Sigmoid colon (tissue), 7 donors: ENCODE measurements around the gene SPOCK2. TPM values are rescaled to one million over a fixed set of nuclear protein-coding genes. Genes with fewer than 3 reads are reported as not detected.

ENCODE experiments used
- DNase-seq: peaks from one replicate; pipeline ENCODE4 v3.0.0-alpha.2; 2019
- H3K27ac ChIP-seq, 4 donors: fragments of 200-600 bp; sonication (generic); one replicate each; pipeline ENCODE4 v1.5.1; 2016 to 2019; ENCODE audit warnings: mild to moderate bottlenecking in 1 of 4
- H3K27me3 ChIP-seq, 3 donors: fragments of 200-600 bp; sonication (generic); one replicate each; pipeline ENCODE4 v1.5.1; 2019; ENCODE audit warnings: mild to moderate bottlenecking in 1 of 3
- H3K36me3 ChIP-seq, 4 donors: fragments of 200-600 bp; sonication (generic); one replicate each; pipeline ENCODE4 v1.5.1; 2016 to 2019
- H3K4me1 ChIP-seq, 4 donors: fragments of 200-600 bp; sonication (generic); one replicate each; pipeline ENCODE4 v1.5.1; 2017 to 2019
- H3K4me3 ChIP-seq, 4 donors: fragments of 200-600 bp; sonication (generic); one replicate each; pipeline ENCODE4 v1.5.1; 2017 to 2019; ENCODE audit warnings: mild to moderate bottlenecking in 2 of 4, moderate library complexity in 1 of 4
- H3K9me3 ChIP-seq, 4 donors: fragments of 200-600 bp in 3 of 4; sonication (generic) in 3 of 4; one replicate each; pipeline versions ENCODE4 v1.5.1 to v1.6.1; 2013 to 2019
- EP300 ChIP-seq, 4 donors: sonication (generic); formaldehyde crosslinking; IDR thresholded peaks; one replicate each; pipeline ENCODE4 v1.6.1; 2017; ENCODE audit warnings: antibody characterized with exemption in 4 of 4
- POLR2A ChIP-seq, 2 donors: fragments of 450-650 bp; IDR thresholded peaks; one replicate each; pipeline ENCODE4 v1.6.1; 2016; ENCODE audit warnings: antibody characterized with exemption in 2 of 2, mild to moderate bottlenecking in 2 of 2, moderate library complexity in 2 of 2
- POLR2AphosphoS5 ChIP-seq, 4 donors: sonication (generic); formaldehyde crosslinking; IDR thresholded peaks; one replicate each; pipeline ENCODE4 v1.6.1; 2017; ENCODE audit warnings: antibody characterized with exemption in 4 of 4
- WGBS, 2 donors: extraction: QIAGEN DNeasy Blood & Tissue Kit; methylation state at CpG; one replicate each; pipeline ENCODE4 v1.1.7; 2013; 5-methylcytosine and 5-hydroxymethylcytosine counted together
- intact Hi-C: fragments of 100-400 bp; cut with DNase I; formaldehyde crosslinking; loops from one replicate; pipeline ENCODE4 v1.15.1; 2023
- polyA plus RNA-seq, 3 donors: library from polyadenylated mRNA; stranded (reverse); fragments of 200-250 nt; gene quantifications; one replicate each; pipeline ENCODE4 v1.2.3, GENCODE V29; 2013
- total RNA-seq, 4 donors: library from RNA; depleted of rRNA; stranded (reverse); fragments of >200 nt; gene quantifications; one replicate each; pipeline ENCODE4 v1.1.0, GENCODE V29; 2016
- TF ChIP-seq, protein P1 (sequence below), 4 experiments: fragments of 450-650 bp in 3 of 4; fragments of 200-600 bp in 1 of 4; IDR thresholded peaks; one replicate each; pipeline ENCODE4 v1.5.1; 2016 to 2019; ENCODE audit warnings: antibody characterized with exemption in 4 of 4, mild to moderate bottlenecking in 3 of 4, moderate library complexity in 2 of 4
- donor health status: healthy with polysubstance abuse.
- donor health status: Bipolar disorder and iron deficiency.
- donor health status: healthy.

SPOCK2 gene
- total and polyA plus RNA-seq, 7 donors: 0.60 to 59.5 (median 7.8) TPM

- DNase-seq: no peak
- Histone ChIP-seq H3K27ac (no peak overlapping the region), H3K27me3 (no peaks in the 10 kb centered on the region), H3K4me3 (no peak overlapping the region), H3K9me3 (no peaks in the 10 kb centered on the region), H3K36me3 (peaks cover 0 to 37% (median 10%) of the 10 kb centered on the region in 4 donors), H3K4me1 (no peaks in the 10 kb centered on the region)
- intact Hi-C loops: no loop called here
- no peak for TF ChIP-seq POLR2AphosphoS5 (IDR thresholded peaks at IDR 0.05)
- TF ChIP-seq, protein P1, sequence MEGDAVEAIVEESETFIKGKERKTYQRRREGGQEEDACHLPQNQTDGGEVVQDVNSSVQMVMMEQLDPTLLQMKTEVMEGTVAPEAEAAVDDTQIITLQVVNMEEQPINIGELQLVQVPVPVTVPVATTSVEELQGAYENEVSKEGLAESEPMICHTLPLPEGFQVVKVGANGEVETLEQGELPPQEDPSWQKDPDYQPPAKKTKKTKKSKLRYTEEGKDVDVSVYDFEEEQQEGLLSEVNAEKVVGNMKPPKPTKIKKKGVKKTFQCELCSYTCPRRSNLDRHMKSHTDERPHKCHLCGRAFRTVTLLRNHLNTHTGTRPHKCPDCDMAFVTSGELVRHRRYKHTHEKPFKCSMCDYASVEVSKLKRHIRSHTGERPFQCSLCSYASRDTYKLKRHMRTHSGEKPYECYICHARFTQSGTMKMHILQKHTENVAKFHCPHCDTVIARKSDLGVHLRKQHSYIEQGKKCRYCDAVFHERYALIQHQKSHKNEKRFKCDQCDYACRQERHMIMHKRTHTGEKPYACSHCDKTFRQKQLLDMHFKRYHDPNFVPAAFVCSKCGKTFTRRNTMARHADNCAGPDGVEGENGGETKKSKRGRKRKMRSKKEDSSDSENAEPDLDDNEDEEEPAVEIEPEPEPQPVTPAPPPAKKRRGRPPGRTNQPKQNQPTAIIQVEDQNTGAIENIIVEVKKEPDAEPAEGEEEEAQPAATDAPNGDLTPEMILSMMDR (IDR thresholded peaks at IDR 0.05): no peak
- no peak for TF ChIP-seq POLR2A (IDR thresholded peaks at IDR 0.05)
- 94 to 95% methylated on average over 10 of the region's 10 CpGs for WGBS, 2 donors
Observed at GRCh38 chr10:72099600-72099921, 11.2 kb upstream of the SPOCK2 start.

DNA sequence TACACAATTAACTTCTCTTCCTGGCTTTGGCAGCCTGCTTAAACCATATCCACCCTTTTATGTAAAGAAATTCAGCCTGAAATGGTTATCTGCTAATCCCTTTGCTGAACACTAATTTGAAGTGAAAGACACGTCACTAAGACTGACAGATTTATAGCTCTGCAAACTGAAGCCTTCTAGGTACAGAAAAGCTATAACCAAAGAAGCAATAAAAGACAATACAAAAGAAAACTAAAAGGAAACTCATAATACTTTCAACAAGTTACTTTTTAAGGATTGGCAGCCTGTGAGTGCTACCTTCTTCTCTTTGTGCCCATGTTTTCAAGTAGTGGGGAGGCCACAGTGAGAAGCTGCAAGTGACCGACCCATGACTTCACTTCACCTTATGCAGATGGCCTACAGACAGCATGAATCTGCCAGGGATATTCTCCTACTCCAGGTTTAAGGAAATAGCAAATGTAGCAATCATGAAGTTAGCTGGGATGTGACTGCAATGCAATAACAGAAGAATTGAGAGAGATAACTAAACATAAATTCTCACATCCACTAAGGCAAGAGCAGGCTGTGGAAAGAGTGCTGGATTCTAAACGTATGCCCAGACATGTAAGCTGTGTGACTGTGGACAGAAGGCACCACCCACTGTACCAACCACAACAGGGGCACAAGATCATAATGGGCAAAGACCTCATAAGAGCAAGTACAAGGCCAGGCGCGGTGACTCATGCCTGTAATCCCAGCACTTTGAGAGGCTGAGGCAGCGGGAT is 10.7 kb upstream of the SPOCK2 start:
- Histone ChIP-seq H3K27me3 (no peaks in the 10 kb centered on the region), H3K4me3 (no peak overlapping the region), H3K27ac (no peak overlapping the region), H3K9me3 (no peaks in the 10 kb centered on the region), H3K4me1 (no peaks in the 10 kb centered on the region), H3K36me3 (peaks cover 0 to 37% (median 10%) of the 10 kb centered on the region in 4 donors)
- intact Hi-C loops: no loop called here
- 62 to 83% methylated on average over 6 of the region's 6 CpGs for WGBS, 2 donors
- no peak for TF ChIP-seq EP300 (IDR thresholded peaks at IDR 0.05)
- TF ChIP-seq POLR2A (IDR thresholded peaks at IDR 0.05): no peak
- TF ChIP-seq, protein P1 (IDR thresholded peaks at IDR 0.05): no peak
- TF ChIP-seq POLR2AphosphoS5 (IDR thresholded peaks at IDR 0.05): no peak
- DNase-seq: no peak

- Histone ChIP-seq H3K9me3 (no peaks in the 10 kb centered on the region), H3K27ac (no peak overlapping the region), H3K4me1 (no peaks in the 10 kb centered on the region), H3K36me3 (peaks cover 0 to 38% (median 10%) of the 10 kb centered on the region in 4 donors), H3K27me3 (no peaks in the 10 kb centered on the region), H3K4me3 (no peak overlapping the region)
- no peak for DNase-seq
- TF ChIP-seq, protein P1 (IDR thresholded peaks at IDR 0.05): no peak
- TF ChIP-seq EP300 (IDR thresholded peaks at IDR 0.05) (no peak), POLR2AphosphoS5 (IDR thresholded peaks at IDR 0.05) (no peak), POLR2A (IDR thresholded peaks at IDR 0.05) (no peak)
- intact Hi-C loops: no loop called here
- 62 to 86% methylated on average over 3 of the region's 3 CpGs for WGBS, 2 donors
Observed at GRCh38 chr10:72098301-72098835, 10.0 kb upstream of the SPOCK2 start.

GRCh38 chr10:72097448-72098300 is 9.3 kb upstream of the SPOCK2 start:
- peaks cover 0 to 42% (median 10%) of the 10 kb centered on the region in 4 donors for H3K36me3 ChIP-seq
- no peaks in the 10 kb centered on the region for H3K27me3 ChIP-seq
- H3K4me1 ChIP-seq: no peaks in the 10 kb centered on the region
- H3K4me3 ChIP-seq: no peak overlapping the region
- TF ChIP-seq, protein P1 (IDR thresholded peaks at IDR 0.05): no peak
- TF ChIP-seq EP300 (IDR thresholded peaks at IDR 0.05) (no peak), POLR2A (IDR thresholded peaks at IDR 0.05) (no peak), POLR2AphosphoS5 (IDR thresholded peaks at IDR 0.05) (no peak)
- intact Hi-C loops: no loop called here
- H3K27ac ChIP-seq: no peak overlapping the region
- 51 to 83% methylated on average over 9 of the region's 9 CpGs for WGBS, 2 donors
- DNase-seq: no peak
- H3K9me3 ChIP-seq: no peaks in the 10 kb centered on the region
